NCI-H146 treated with DMSO at 0.1 percent for 48 hours (cell line): Measurements from ENCODE around the gene CPM.

Experiments used
- DNase-seq: peaks from one replicate; lab custom pipeline; 2025; ENCODE audit not compliant: unreplicated experiment; lab: John Stamatoyannopoulos, UW

The CPM gene

DNA sequence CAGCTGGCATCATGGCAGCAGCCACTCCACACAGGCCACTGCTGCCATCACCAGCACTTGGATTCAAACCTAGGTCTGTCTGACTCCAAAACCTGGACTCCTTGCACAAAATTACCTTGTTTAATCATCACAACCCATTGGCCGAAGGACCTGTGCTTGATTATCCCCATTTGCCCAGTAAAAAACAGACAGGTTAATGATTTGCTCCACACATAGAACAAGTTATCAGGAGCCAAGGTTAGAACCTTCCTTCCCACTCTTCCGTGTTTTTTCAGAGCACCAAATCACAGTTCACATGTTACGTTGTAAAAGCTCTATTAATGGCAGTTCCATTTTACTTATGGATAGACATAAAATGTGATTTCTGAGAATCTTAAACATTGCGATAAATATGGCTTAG, 23.5 kb upstream of the CPM start:
- DNase-seq = no peak

DNA sequence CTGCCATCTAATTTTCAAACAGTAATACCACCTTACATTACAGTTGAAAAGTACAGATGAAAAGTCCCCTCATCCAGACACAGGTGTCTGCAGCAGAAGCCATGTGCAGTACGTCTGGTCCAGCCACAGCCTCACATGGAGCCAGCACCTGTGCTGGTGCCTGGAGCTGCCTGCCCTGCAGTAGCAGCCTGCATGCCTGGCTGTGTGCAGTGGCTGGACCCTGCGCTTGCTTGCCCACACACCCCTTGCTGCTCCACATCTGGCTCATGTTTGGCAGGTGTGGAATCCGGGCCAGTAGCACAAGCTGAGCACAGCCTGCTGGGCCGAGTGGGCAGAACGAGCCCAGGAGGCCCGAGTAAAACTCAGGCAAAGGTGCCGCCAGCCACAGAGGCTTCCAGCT, 21.8 kb upstream of the CPM start:
- DNase-seq = no peak

- no peak for DNase-seq
Observed at GRCh38 chr12:68953536-68953935, 20.6 kb upstream of the CPM start.

GRCh38 chr12:68951652-68952051, 18.7 kb upstream of the CPM start:
- DNase-seq = no peak

DNA sequence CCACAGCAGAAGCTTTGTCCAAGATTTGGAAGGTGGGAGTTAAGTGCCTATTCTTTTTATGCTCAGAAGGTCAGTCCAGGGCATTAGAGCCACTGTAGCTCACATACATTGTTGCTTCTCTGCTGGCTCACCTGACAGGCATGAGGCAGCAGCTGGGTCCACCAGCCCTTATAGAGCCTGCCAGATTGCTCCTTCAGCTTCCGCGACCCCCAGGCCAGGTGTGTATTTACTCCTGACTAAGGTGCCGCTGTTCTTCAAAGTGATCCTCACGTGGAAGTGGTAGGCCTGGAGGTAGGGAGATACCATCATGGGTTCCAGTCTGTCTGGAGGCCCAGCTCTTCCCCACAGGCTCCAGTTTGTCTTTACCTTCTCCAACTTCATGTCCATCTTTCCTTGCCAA, 17.5 kb upstream of the CPM start:
- DNase-seq = no peak

DNA sequence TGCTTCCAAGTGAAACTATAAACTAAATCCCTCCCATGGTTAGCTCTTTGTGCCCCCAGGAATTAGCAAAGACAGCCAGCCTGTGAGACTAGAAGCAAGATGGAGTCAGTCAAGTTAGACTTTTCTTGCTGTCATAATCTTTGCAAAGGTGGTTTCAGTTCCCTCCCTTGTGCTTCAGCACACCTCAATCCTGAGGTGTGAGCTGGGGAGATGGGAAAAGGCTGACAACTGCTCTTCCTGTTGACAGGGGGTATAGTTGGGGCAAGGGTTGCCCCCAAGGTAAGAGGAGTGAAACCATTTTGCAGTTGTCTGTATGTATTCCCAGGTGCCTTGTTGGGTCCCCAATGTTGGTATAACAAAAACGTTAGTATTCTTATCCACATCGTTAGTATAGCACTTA, 12.3 kb upstream of the CPM start:
- no peak for DNase-seq

DNA sequence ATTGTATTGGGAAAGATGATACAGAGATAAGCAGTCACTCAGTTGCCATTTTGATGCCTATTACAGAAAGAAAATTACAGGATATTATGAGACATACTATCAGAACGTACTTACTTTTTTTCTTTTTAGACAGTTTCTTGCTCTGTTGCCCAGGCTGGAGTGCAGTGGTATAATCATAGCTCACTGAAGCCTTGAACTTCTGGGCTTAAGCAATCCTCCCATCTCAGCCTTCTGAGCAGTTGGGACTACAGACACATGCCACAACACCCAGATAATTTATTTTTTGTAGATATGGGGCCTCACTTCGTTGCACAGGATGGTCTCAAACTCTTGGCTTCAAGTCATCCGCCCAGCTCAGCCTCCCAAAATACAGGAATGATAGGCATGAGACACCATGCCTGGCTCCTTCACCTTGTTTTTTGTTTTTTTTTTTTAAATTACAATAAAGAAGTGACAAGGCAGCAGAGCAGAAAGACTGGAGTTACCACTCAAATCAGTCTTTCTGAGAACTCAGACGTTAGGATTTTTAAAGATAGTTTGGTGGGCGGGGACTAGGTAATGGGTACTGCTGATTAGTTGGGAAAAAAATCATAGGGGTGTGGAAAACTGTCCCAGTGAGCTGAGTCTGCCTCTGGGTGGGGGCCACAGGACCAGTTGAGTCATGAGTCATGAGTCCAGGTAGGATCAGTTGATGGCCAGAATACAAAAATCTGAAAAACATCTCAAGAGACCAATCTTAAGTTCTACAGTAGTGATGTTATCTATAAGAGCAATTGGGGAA, 11.5 kb upstream of the CPM start:
- no peak for DNase-seq

DNA sequence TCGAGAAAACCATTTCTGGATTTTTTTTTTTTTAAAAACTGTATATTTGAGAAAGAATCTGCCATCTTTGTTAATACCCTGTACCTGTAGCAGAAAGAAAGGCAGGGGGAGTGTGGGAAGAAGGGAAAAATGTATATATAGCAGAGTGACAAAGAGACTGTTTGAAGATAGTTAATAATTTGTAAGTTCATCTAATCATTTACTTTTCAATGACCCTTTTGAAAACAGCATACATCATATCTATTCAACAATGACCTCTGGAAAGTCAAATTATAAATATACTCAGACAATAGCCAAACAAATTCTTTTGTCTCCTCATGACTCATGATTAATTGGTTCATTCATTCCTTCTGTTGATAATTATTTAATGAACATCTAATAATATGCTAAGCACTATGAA, 10.9 kb upstream of the CPM start:
- DNase-seq = no peak

DNA sequence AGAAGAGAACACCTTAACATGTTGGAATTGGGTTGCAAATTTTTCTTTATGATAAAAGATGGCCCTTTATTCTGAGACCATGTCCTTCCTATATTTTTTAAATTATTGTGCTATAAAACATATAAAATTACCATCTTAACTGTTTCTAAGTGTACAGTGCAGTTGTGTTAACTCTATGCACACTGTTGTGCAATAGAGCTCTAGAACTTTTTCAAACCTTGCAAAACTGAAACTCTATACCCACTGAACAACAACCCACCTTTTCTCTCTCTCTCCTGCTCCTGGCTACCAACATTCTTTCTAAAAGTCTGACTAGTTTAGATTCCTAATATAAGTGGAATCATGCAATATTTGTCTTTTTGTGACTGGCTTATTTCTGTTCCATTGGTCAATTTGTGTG, 7.8 kb upstream of the CPM start:
- DNase-seq = no peak

- DNase-seq = no peak
Observed at GRCh38 chr12:68939505-68939904, 6.5 kb upstream of the CPM start.

DNA sequence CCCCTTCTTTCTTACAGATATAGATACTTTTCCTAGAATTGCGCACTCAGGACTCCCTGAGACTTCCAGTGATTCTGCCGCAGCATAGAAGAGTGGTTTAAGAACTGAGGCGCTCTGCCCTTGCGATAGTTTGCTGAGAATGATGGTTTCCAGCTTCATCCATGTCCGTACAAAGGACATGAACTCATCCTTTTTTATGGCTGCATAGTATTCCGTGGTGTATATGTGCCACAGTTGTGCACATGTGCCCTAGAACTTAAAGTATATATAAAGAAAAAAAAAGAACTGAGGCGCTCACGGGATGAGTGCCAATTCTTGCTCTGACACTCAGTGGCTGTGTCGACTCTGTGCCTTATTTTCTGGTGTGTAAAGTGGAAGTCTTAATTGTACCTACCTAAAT, 1.4 kb upstream of the CPM start:
- DNase-seq = no peak

- no peak for DNase-seq
Observed at GRCh38 chr12:68932128-68932960, 627 bp downstream of the CPM start.

- DNase-seq = no peak
Observed at GRCh38 chr12:68930178-68930577, 2.8 kb downstream of the CPM start.

DNA sequence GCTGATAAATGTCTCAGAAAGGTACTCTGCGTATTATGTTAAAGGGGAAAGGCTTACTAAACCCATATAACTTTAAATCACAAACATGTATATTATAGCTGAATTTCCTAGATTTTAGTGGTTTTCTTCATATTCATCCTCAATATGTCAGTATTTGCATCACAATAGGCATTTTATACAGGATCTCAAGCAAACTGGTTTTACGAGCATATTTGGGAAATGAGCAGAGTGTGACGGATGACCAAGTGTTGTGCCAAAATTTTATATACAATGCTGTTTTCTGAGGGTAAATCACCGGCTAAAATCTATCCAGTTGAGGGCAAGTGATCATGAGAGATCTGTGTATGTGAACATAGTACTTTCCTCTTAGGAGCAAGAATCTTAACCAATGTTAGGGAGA, 8.4 kb downstream of the CPM start:
- DNase-seq = no peak

DNA sequence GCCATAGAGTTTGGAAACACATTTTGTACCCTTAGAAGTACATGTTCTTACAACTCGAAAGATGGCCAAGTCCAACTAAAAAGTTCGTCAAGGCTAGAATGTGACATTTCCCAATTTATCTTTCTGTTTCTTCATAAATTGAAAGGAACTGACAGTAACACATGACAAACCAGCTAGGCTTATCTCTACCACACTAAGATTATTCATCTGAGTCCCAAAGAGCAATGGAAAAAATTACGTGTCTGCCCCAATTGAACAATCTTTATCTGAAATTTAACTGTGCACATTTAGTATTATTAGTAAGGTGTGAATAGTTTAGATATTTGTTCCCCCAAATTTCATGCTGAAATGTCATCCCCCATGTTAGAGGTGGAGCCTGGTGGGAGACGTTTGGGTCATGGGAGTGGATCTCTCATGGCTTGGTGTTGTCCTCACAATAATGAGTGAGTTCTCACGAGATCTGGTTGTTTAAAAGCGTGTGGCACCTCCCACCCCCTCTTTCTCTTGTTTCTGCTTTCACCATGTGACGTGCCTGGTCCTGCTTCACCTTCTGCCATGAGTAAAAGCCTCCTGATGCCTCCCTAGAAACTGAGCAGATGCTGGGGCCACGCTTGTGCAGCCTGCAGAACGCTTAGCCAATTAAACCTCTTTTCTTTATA, 13.3 kb downstream of the CPM start:
- no peak for DNase-seq

DNA sequence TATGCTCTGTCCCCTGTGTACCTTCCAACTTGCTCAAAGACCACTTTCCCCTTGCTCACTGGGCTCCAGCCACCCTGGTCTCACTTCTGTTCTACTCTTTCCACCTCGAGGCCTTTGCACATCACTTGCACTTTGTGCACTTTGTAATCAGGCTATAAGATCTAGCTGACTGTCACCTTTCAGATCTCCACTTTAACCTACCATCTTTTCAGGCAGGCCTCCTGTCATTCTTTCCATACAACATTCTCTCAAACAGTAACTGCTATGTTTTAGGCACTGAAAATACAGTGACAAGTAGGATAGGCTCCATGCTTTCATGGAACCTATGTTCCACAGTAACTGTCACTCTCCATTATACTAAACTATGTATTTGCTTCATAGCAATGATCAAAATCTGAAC, 14.0 kb downstream of the CPM start:
- DNase-seq = no peak

GRCh38 chr12:68915055-68915454, 17.9 kb downstream of the CPM start:
- DNase-seq = no peak

- no peak for DNase-seq
Observed at GRCh38 chr12:68913682-68914081, 19.3 kb downstream of the CPM start.

- no peak for DNase-seq
Observed at GRCh38 chr12:68912916-68913315, 20.1 kb downstream of the CPM start.

- no peak for DNase-seq
Observed at GRCh38 chr12:68911197-68911718, 21.7 kb downstream of the CPM start.

DNA sequence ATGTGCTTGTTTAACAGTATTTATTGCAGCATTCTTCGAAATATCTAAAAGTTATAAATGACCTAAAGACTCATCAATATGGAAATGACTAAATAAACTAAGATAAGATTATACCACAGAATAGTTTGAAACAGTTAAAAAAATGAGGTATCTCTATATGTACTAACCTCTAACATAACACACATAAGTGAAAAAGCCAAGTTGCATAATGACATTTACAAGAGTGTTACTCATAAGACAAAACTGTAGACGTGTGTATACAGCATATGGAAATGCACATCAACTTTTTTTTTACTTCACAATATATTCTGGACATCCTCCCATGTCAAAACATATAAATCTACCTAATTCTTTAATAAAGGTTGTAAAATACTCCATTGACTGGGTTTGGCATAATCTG, 22.8 kb downstream of the CPM start:
- no peak for DNase-seq

- DNase-seq = no peak
Observed at GRCh38 chr12:68908076-68908475, 24.9 kb downstream of the CPM start.
